COLO668 (cell line): ENCODE data around the gene TTLL6.
"Not testable (repeated sequence)": the region's sequence is repeated elsewhere in the genome, so short reads cannot be mapped to it uniquely, and the experiment has no call there.

ENCODE experiments used
- DNase-seq: peaks from one replicate; lab custom pipeline; 2025; ENCODE audit not compliant: unreplicated experiment; lab: John Stamatoyannopoulos, UW

Gene TTLL6

GRCh38 chr17:48724251-48725003, 92.6 kb downstream of the TTLL6 start:
- DNase-seq = peak; percentile 65

DNA sequence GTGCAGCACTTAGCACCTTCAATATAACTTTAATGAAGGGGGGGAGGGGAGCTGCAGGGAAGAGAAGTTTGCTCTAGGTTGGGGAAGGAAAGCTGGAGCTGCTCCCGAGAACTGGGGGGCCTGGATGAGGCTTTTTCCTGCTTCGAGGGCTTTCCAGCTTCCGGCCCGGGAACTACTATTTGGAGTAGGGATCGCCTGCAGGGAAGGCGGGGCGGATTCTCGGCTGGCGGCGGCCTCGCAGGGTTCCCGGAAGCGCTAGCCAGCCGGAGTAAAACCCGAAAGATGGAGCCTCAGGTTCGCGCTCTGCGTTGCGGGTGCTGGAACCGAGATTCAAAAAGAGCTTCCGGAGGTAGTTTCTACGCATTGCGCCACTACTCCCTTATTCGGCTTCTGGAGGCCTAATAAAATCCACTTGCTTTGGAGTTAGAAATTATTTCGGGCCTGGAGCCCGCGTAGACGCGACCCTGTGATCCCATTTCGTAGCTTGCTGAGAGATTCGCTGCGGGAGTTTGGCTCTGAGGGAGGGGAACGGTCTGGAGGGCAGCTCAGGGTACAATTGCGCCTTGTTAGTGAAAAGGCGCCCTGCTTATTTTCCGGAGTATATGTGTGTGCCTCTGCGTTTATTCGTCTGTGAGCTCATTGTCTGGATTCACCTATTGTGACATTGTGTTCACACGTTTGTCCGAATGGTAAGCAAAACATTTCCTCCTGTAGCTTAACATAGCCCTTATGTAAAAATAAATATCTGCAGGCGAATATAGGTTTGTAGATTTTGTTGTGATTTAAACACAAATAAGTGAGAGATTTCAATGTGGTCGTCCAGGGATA, 93.4 kb downstream of the TTLL6 start:
- peak; percentile 22 for DNase-seq

DNA sequence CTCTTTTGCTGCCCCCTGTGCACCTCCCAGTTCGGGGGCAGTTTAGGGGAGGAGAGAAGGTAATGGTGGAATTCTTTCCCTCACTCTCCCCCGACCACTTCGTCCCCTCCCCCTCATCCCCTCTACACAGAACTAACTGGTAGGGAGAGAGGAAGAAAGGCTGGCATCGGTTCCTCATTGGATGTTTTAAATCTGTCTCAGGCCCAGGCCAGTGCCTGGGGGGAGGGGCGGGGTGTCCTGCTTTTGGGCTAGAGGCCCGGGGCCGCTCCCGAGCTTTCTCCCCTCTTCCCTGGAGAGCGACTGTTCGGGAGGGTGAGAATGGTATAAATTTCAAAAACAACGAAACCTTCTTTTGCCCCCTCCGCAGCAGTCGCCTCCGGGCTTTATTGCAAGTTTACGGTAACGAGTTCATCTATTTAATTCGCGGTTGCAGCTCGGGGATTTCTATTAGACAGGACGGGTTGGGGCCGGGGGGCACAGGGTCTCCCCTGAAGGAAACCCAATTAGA, 94.1 kb downstream of the TTLL6 start, which contains the start of gene PRAC2:
PRAC2 (plus strand) TSS at position 271 of the 508 bp plus-strand sequence. CDS start 1,226 bp downstream, outside the sequence.
- no peak for DNase-seq

GRCh38 chr17:48722201-48722907, 94.7 kb downstream of the TTLL6 start, which contains the start of gene PRAC1:
TSS of gene PRAC1 (minus strand) at chr17:48722518. CDS start at chr17:48722392, 126 bp downstream.
- no peak for DNase-seq

DNA sequence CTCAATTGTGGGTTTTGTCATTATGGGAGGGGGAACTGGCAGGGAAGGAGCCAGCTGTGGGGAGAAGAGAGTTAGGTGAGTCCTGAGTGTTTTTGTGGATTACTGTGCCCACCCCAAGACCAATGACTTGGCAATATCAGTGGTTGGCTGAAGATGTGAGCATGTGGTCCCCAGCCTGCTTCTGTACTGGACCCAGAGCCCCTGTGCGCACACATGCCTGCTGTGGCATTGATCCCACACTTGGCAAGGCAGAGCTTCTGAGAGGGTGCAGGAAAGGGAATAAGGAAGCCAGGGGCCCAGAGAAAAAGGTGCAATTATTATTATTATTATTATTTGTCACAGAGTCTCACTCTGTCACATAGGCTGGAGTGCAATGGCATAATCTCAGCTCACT, 96.0 kb downstream of the TTLL6 start:
- DNase-seq = no peak

GRCh38 chr17:48720266-48721008, 96.6 kb downstream of the TTLL6 start:
- DNase-seq = no peak

DNA sequence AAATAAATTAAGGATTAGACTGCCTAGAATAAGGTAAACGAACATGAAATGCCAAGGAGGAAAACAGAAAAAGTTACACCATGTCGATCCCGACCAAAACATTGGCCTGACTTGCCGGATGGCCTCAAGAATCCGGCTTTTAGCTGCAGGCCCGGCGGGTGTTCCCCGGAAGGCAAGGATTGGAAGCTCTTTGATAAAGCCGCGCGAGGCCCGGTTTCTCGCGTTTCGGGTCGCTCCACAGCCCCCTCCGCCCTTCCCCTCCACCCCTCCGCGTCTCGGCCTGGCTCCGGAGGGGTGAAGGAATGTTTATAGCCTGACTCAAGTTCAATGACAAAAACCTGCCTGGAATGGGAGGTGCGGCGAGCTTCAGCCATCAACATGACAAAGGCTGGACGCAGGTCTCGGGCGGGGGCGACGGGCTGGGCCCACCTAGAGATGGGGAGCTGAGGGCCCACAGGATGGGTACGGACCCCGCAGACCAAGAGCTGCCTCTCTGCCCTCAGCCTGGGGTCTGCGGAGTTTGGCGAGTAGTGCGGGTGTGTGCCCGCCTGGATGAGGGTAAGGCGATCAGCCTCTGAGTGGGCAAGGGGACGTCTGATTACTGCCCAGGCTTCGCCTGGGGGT, 97.3 kb downstream of the TTLL6 start:
- no peak for DNase-seq

GRCh38 chr17:48718761-48719641, 98.0 kb downstream of the TTLL6 start:
- DNase-seq = no peak

- no peak for DNase-seq
Observed at GRCh38 chr17:48718227-48718760, 98.7 kb downstream of the TTLL6 start.

GRCh38 chr17:48717367-48718226, 99.4 kb downstream of the TTLL6 start:
- DNase-seq = no peak

- DNase-seq = not testable (repeated sequence)
Observed at GRCh38 chr17:48716549-48716948, 100.5 kb downstream of the TTLL6 start.

GRCh38 chr17:48715496-48716399, 101.3 kb downstream of the TTLL6 start:
- DNase-seq = no peak
